H9 (cell line): ENCODE measurements around the gene GPR160. TPM values are rescaled to one million over a fixed set of nuclear protein-coding genes. Genes with fewer than 3 reads are reported as not detected.

Experiments used
- DNase-seq: peaks from one replicate; pipeline ENCODE4 v3.0.0-alpha.2; 2017
- H2AFZ ChIP-seq: one replicate; pipeline ENCODE4 v1.6.1; 2013; ENCODE audit warnings: mild to moderate bottlenecking, low read length, control low read depth, moderate library complexity
- H2AK5ac ChIP-seq: 2 replicates; pipeline ENCODE4 v1.6.1; 2013; ENCODE audit warnings: low read length, control low read depth, mixed read lengths; ENCODE audit not compliant: insufficient read length
- H2BK120ac ChIP-seq: one replicate; pipeline ENCODE4 v1.6.1; 2013; ENCODE audit warnings: low read depth, mild to moderate bottlenecking, low read length, control low read depth, inconsistent platforms; ENCODE audit not compliant: poor library complexity, severe bottlenecking
- H2BK12ac ChIP-seq: 2 replicates; pipeline ENCODE4 v1.6.1; 2013; ENCODE audit warnings: low read length, control low read depth, mixed read lengths, low read depth; ENCODE audit not compliant: insufficient read length
- H2BK15ac ChIP-seq: 2 replicates; pipeline ENCODE4 v1.6.1; 2013; ENCODE audit warnings: low read depth, low read length, control low read depth
- H2BK20ac ChIP-seq: one replicate; pipeline ENCODE4 v1.6.1; 2013; ENCODE audit warnings: low read depth, mild to moderate bottlenecking, low read length, control low read depth, inconsistent platforms; ENCODE audit not compliant: poor library complexity, severe bottlenecking
- H2BK5ac ChIP-seq: 2 replicates; pipeline ENCODE4 v1.6.1; 2013; ENCODE audit warnings: low read length, control low read depth, mixed read lengths; ENCODE audit not compliant: insufficient read length
- H3K14ac ChIP-seq: 2 replicates; pipeline ENCODE4 v1.6.1; 2013; ENCODE audit warnings: low read length, control low read depth; ENCODE audit not compliant: insufficient read depth
- H3K18ac ChIP-seq: 2 replicates; pipeline ENCODE4 v1.6.1; 2013; ENCODE audit warnings: low read depth, mild to moderate bottlenecking, mixed read lengths, low read length, control low read depth; ENCODE audit not compliant: insufficient read length
- H3K23ac ChIP-seq: 2 replicates; pipeline ENCODE4 v1.6.1; 2013; ENCODE audit warnings: low read length, control low read depth, mixed read lengths, low read depth; ENCODE audit not compliant: insufficient read length
- H3K23me2 ChIP-seq: 2 replicates; pipeline ENCODE4 v1.6.1; 2013; ENCODE audit warnings: low read depth, mild to moderate bottlenecking, mixed read lengths, low read length, control low read depth; ENCODE audit not compliant: insufficient read length, poor library complexity, severe bottlenecking
- H3K27ac ChIP-seq: 2 replicates; pipeline ENCODE4 v1.5.1; 2013; ENCODE audit warnings: low read length, control low read depth, mixed read lengths, low read depth; ENCODE audit not compliant: insufficient read length
- H3K27me3 ChIP-seq: 2 replicates; pipeline ENCODE4 v1.6.1; 2013; ENCODE audit warnings: low read length, control low read depth, inconsistent platforms; ENCODE audit not compliant: insufficient read depth
- H3K4ac ChIP-seq: 2 replicates; pipeline ENCODE4 v1.6.1; 2013; ENCODE audit warnings: low read depth, mild to moderate bottlenecking, control low read depth, inconsistent platforms, low read length, moderate library complexity
- H3K4me1 ChIP-seq: 2 replicates; pipeline ENCODE4 v1.6.1; 2013; ENCODE audit warnings: low read length, control low read depth, inconsistent platforms; ENCODE audit not compliant: insufficient read depth
- H3K4me2 ChIP-seq: 2 replicates; pipeline ENCODE4 v1.6.1; 2013; ENCODE audit warnings: low read length, control low read depth, mixed read lengths; ENCODE audit not compliant: insufficient read length, insufficient read depth
- H3K56ac ChIP-seq: 2 replicates; pipeline ENCODE4 v1.6.1; 2013; ENCODE audit warnings: low read depth, mild to moderate bottlenecking, mixed read lengths, low read length, control low read depth; ENCODE audit not compliant: insufficient read length
- H3K79me1 ChIP-seq: 2 replicates; pipeline ENCODE4 v1.6.1; 2013; ENCODE audit warnings: low read depth, mild to moderate bottlenecking, moderate library complexity, low read length, control low read depth, inconsistent platforms; ENCODE audit not compliant: insufficient read depth, poor library complexity, severe bottlenecking
- H3K79me2 ChIP-seq: 2 replicates; pipeline ENCODE4 v1.6.1; 2013; ENCODE audit warnings: low read length, control low read depth, inconsistent platforms; ENCODE audit not compliant: insufficient read depth
- H3K9ac ChIP-seq: 2 replicates; pipeline ENCODE4 v1.6.1; 2013; ENCODE audit warnings: low read length, control low read depth, mixed read lengths; ENCODE audit not compliant: insufficient read length; ENCODE audit errors: extremely low read depth
- H3K9me3 ChIP-seq: one replicate; pipeline ENCODE4 v1.6.1; 2013; ENCODE audit warnings: low read depth, low read length, inconsistent platforms; ENCODE audit not compliant: control insufficient read depth
- H3T11ph ChIP-seq: one replicate; pipeline ENCODE4 v1.6.1; 2013; ENCODE audit warnings: mild to moderate bottlenecking, low read length, control low read depth, inconsistent platforms
- H4K20me1 ChIP-seq: one replicate; pipeline ENCODE4 v1.6.1; 2013; ENCODE audit not compliant: control insufficient read depth, insufficient read length, insufficient read depth
- H4K5ac ChIP-seq: 2 replicates; pipeline ENCODE4 v1.6.1; 2013; ENCODE audit warnings: low read depth, mild to moderate bottlenecking, mixed read lengths, low read length, control low read depth; ENCODE audit not compliant: insufficient read length
- H4K8ac ChIP-seq: replicated peaks from 2 replicates; pipeline ENCODE4 v1.6.1; 2013; ENCODE audit warnings: low read length, control low read depth, mixed read lengths, low read depth; ENCODE audit not compliant: insufficient read length
- H4K91ac ChIP-seq: 2 replicates; pipeline ENCODE4 v1.6.1; 2013; ENCODE audit warnings: low read depth, mild to moderate bottlenecking, moderate library complexity, mixed read lengths, low read length, control low read depth; ENCODE audit not compliant: insufficient read length
- H3K27ac Mint-ChIP-seq, 3 experiments: 2 replicates in 2 of 3; 3 replicates in 1 of 3; pipeline ENCODE4 v1.8.0; 2020 to 2021; ENCODE audit warnings: mixed read lengths in 3 of 3, mild to moderate bottlenecking in 1 of 3, moderate library complexity in 1 of 3
- H3K27me3 Mint-ChIP-seq: 2 replicates; pipeline ENCODE4 v1.8.0; 2021; ENCODE audit warnings: low read depth, mild to moderate bottlenecking, moderate library complexity, mixed read lengths
- H3K36me3 Mint-ChIP-seq, 3 experiments: 2 replicates in 2 of 3; 3 replicates in 1 of 3; pipeline ENCODE4 v1.8.0; 2020 to 2021; ENCODE audit warnings: low read depth in 3 of 3, mixed read lengths in 3 of 3; ENCODE audit not compliant: insufficient read depth in 1 of 3
- H3K4me1 Mint-ChIP-seq, 2 experiments: 2 replicates each; pipeline ENCODE4 v1.8.0; 2020; ENCODE audit warnings: mixed read lengths in 2 of 2
- H3K4me3 Mint-ChIP-seq, 2 experiments: 2 replicates in 1 of 2; 3 replicates in 1 of 2; pipeline ENCODE4 v1.8.0; 2020 to 2021; ENCODE audit warnings: mild to moderate bottlenecking in 2 of 2, mixed read lengths in 2 of 2, moderate library complexity in 1 of 2
- H3K9me3 Mint-ChIP-seq, 2 experiments: 2 replicates in 1 of 2; 3 replicates in 1 of 2; pipeline ENCODE4 v1.8.0; 2020; ENCODE audit warnings: mild to moderate bottlenecking in 2 of 2, mixed read lengths in 2 of 2, moderate library complexity in 1 of 2
- WGBS: extraction: QIAGEN DNeasy Blood & Tissue Kit; methylation state at CpG from one replicate; pipeline ENCODE4 v1.1.7; 2013; ENCODE audit warnings: missing lambda C conversion rate, low lambda C conversion rate, mixed read lengths; ENCODE audit not compliant: insufficient read length; ENCODE audit errors: extremely low coverage; 5-methylcytosine and 5-hydroxymethylcytosine counted together
- total RNA-seq: library from RNA; stranded (reverse); gene quantifications from 2 replicates; pipeline ENCODE4 v1.2.1, GENCODE V29; 2021
- TF ChIP-seq, protein P1 (sequence below): fragments of 200-600 bp; sonication (generic); conservative IDR thresholded peaks from 3 replicates; pipeline ENCODE4 v1.8.0; 2021; ENCODE audit warnings: antibody characterized with exemption, mild to moderate bottlenecking

The GPR160 gene
- total RNA-seq, 1 experiment from 2014 or later = 14.1 TPM

DNA sequence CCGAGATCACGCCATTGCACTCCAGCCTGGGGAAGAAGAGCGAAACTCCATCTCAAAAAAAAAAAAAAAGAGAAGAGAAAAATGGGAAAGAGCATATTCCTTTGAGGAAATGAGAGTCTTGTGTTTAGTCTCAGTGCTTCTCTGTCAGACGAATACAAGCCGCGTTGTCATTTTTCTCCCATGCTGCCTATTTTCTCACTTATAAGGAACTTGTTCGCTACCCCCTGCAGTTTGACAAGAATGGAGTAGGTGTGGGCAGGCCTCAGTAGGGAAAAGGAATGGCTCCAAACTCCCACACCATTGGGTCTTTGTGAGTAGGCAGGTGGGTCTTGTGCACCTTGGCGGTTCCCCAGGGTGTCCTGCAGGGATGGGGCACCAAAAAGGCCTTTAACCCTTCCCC lies 6.5 kb downstream of the GPR160 start:
- H4K91ac ChIP-seq = no peak overlapping the region
- H4K8ac ChIP-seq = no peak overlapping the region
- H3K79me1 ChIP-seq = no peaks in the 10 kb centered on the region
- H3K79me2 ChIP-seq = no peaks in the 10 kb centered on the region; the same call in 1 of the 2 replicates
- H2BK20ac ChIP-seq = no peak overlapping the region
- H2AK5ac ChIP-seq = no peak overlapping the region
- no peak for DNase-seq
- no peaks in the 10 kb centered on the region for H4K20me1 ChIP-seq
- H3K4me2 ChIP-seq = no peak overlapping the region
- H2BK120ac ChIP-seq = no peak overlapping the region
- no peaks in the 10 kb centered on the region for H3K23me2 ChIP-seq
- H3K4me1 Mint-ChIP-seq = peaks cover 28 to 32% of the 10 kb centered on the region in 2 experiments
- H2BK12ac ChIP-seq = no peak overlapping the region
- no peak overlapping the region for H4K5ac ChIP-seq
- H3K18ac ChIP-seq = no peak overlapping the region
- no peak overlapping the region for H2AFZ ChIP-seq
- TF ChIP-seq, protein P1, sequence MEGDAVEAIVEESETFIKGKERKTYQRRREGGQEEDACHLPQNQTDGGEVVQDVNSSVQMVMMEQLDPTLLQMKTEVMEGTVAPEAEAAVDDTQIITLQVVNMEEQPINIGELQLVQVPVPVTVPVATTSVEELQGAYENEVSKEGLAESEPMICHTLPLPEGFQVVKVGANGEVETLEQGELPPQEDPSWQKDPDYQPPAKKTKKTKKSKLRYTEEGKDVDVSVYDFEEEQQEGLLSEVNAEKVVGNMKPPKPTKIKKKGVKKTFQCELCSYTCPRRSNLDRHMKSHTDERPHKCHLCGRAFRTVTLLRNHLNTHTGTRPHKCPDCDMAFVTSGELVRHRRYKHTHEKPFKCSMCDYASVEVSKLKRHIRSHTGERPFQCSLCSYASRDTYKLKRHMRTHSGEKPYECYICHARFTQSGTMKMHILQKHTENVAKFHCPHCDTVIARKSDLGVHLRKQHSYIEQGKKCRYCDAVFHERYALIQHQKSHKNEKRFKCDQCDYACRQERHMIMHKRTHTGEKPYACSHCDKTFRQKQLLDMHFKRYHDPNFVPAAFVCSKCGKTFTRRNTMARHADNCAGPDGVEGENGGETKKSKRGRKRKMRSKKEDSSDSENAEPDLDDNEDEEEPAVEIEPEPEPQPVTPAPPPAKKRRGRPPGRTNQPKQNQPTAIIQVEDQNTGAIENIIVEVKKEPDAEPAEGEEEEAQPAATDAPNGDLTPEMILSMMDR = no peak
- peaks cover 2% of the 10 kb centered on the region; the same call in 1 of the 2 replicates for H3K27me3 Mint-ChIP-seq
- no peak overlapping the region for H3K27ac ChIP-seq
- no peak overlapping the region for H3K4ac ChIP-seq
- no peak overlapping the region for H2BK15ac ChIP-seq
- no peaks in the 10 kb centered on the region for H3K27me3 ChIP-seq
- H3K9ac ChIP-seq = no peak overlapping the region
- no peak overlapping the region for H3K14ac ChIP-seq
- no peak overlapping the region for H3K23ac ChIP-seq
- WGBS = no CpG with 5 or more reads among the region's 8 CpGs
- H3K36me3 Mint-ChIP-seq = peaks cover 2 to 5% (median 2%) of the 10 kb centered on the region in 3 experiments; a peak in 5 of 7 replicates
- H3K27ac Mint-ChIP-seq = no peak overlapping the region
- 0 out of 2 replicates have a peak, but pooled peaks cover 3% of the 10 kb centered on the region for H3K4me1 ChIP-seq
- H3K9me3 Mint-ChIP-seq = no peaks in the 10 kb centered on the region
- no peak overlapping the region for H3T11ph ChIP-seq
- no peaks in the 10 kb centered on the region for H3K9me3 ChIP-seq
- H3K4me3 Mint-ChIP-seq = no peak overlapping the region
- no peak overlapping the region for H2BK5ac ChIP-seq
- H3K56ac ChIP-seq = no peak overlapping the region
